GM21528 (cell line): ENCODE data around the gene ID4.
"Not testable (repeated sequence)": the region's sequence is repeated elsewhere in the genome, so short reads cannot be mapped to it uniquely, and the experiment has no call there.

ENCODE experiments used
- ATAC-seq: cut with Tn5 transposase; IDR thresholded peaks from one replicate; pipeline ENCODE4 v1.9.1; 2021; ENCODE audit warnings: mild to moderate bottlenecking, moderate library complexity; ENCODE audit not compliant: unreplicated experiment, low FRiP score

ID4 gene

DNA sequence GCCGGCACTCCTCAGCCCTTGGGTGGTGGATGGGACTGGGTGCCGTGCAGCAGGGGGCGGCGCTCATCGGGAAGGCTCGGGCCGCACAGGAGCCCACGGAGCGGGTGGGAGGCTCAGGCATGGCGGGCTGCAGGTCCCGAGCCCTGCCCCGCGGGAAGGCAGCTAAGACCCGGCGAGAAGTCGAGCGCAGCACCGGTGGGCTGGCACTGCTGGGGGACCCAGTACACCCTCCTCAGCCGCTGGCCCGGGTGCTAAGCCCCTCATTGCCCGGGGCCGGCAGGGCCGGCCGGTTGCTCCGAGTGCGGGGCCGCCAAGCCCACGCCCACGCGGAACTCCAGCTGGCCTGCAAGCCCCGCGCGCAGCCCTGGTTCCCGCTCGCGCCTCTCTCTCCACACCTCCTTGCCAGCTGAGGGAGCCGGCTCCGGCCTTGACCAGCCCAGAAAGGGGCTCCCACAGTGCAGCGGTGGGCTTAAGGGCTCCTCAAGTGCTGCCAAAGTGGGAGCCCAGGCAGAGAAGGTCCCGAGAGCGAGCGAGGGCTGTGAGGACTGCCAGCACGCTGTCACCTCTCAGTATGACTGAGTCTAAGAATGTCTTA is 17.3 kb downstream of the ID4 start:
- not testable (repeated sequence) for ATAC-seq

DNA sequence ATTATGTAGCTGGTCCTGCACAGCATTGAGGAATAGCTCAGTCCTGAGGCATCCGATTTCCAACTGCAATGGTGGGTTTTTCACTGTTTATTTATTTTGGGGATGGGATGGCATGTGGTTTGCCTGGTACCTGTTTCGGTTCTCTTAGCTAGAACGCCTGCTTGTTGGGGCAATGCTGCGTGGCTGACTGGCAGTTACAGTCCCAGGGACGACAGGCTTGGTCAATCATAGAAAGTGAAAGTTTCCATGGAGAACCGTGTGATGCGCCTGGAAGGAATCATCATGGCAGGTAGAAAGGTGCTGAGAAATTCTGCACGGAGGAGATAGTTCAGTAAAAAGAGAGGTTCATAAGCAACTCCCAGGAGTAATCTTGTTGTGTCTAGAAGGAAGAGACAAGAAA is 18.4 kb downstream of the ID4 start:
- ATAC-seq: no peak

DNA sequence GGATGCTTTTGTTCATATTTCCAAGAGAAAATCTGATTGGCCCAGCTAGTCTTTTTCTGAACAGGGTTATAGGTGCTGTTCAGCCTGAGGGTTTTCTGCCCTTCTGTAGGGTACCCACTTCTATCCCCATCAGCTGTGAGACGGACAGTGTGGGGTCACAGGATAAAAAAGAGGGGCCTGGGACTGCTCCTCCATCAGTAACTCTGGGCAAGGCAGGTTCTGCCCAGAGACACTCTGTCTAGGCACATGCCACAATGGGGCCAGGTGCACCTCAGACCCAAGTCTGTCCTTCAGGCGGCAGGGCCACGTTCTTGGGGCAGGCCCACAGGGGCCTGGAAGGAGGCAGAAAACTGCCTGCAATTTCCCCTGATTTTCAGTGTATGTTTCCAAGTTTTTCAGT is 20.0 kb downstream of the ID4 start:
- no peak for ATAC-seq

DNA sequence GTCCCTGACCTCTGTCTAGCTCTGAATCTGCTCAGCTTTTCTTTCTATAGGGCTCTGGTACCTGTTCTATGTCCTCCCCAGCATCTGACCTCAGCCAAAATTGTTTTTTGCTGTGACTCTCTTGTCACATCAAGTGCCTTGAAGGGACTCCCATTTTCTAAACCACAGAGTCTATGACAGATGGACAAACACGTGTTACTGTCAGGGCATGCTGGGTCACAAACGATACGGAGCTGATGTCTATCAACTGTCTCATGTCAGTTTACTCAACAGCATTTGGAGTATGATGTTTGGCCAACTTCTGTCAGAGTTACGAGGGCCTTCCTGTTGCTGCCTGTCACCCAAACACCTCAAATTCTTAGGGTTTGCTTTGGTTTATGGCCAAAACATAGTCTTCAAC is 20.5 kb downstream of the ID4 start:
- ATAC-seq: no peak

DNA sequence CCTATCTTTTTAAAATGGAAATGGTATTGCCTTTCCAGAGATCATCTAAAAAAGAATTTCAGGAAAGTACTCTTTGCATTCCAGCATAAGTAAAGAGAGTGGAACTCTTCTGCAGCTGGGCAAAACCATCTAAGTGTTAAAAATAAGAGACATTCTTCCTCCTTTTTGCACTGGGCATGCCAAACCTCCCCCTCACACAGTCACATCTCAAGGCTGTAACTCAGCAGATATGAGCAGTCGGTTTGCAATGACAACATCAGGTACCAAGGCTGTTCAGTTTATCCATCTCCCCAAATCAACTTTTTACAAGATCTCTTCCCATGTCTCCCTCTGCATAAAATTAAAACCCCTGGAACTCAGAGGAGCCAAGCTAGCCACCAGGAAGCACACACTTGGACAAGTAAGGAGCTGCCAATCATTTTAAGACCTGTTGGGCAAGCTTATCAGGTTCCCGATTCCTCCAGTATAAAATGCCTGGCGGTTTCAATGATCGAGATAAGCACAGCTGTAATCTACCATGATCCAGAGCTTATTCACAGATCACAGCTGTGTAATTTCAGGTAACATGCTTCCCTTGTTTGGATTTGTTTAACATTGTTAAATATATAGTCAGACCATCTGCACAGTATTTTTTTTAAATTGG is 23.2 kb downstream of the ID4 start:
- no peak for ATAC-seq

DNA sequence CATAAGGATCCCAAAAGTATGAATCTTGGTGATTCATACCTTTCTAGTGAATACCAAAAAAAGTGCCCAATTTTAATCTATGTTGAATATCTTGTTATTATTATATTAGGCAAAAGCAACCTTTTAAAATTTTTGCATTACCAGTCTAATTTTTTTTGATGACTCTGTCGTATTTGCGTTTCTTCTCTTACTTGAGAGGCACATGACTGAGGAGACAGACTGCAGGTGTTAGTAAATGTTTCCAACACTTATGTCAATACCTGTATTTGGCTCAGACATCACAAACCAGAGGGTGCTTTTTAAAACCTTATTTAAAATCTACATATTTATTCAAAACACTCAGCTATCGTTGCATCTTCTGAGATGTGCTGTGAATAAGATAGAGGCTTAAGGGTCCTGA is 27.1 kb downstream of the ID4 start:
- ATAC-seq: no peak

DNA sequence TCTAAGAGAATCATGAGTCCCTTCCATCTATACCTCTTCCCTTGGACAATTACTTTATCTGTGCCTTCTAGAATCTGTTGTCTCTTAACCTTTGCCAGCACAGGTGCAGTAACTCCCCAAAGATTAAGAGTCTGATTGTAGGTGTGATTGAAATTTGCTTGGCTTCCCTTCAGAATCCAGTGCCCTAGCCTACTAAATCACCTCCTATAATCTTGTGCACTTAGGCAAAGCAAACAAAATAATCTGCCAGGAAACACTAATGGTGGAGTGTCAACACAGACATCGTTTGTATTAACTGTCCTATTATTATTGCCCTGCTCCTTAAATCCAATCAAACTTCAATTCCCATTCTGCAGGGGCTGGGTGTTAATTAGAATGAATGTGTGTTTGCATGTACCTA is 28.0 kb downstream of the ID4 start:
- ATAC-seq: no peak

DNA sequence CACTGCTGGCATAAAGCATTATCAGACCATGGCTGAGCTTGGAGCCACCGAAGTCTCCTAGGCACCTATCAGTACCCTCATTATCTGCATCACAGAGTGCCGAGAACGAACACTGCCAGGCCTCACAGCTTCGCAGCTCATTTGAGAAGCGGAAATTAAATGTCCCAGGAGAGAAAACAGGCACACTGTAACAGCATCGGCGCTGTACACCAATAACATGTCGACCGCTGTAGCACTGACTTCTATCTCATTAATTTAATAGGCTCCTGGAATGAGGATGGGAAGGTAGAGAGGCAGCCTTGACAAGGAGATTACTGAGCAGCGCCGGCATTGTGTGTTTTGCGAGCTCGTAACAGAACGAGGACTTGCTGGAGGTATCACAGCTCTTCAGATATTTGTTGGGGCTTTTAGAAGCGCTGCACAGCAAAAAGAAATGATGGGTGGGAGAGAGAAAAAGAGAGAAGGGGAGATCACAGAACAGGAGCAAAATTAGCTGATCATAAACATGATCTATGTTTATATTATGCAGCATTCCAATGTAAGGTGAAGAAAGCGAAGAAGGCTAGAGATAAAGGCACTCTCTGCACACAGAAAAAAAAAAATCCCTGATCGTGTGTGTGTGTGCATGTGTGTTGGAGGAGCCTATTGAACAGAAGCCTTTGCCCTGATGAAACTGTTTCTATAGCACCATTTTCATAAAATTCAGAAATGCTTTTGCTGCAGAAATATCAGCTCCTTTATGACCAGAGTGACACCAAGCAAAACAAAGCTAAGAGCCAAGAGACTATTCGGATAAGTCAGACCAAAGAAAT is 29.2 kb downstream of the ID4 start:
- no peak for ATAC-seq

DNA sequence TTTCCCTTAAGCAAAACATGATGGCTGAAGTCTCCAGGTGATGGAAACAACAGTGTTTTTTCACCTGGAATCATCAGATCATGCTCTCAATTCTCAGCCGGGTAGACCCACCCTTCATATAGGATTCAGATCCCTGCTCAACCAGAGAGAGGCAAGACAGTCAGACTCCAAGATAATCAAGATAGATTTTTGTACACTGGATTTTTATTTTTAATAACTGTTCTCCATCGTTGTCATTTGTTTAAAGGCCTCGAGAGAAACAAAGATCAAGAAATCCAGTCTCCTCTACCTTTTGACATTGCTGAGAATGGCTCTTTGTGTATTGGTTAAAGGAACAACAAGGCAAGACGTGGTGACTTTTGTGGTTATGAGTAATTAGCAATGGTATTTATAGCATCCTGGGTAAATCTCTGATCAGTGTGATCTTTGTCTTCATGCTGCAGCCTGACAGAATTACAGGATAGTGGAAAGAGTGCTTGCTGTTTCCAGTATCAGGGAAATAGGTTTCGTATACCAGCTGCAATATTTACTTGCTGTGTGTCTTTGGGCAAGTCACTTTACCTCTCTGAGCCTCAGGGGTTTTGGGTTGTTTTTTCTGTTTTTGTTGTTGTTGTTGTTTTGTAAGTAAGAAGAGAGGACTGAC is 29.9 kb downstream of the ID4 start:
- ATAC-seq: no peak

DNA sequence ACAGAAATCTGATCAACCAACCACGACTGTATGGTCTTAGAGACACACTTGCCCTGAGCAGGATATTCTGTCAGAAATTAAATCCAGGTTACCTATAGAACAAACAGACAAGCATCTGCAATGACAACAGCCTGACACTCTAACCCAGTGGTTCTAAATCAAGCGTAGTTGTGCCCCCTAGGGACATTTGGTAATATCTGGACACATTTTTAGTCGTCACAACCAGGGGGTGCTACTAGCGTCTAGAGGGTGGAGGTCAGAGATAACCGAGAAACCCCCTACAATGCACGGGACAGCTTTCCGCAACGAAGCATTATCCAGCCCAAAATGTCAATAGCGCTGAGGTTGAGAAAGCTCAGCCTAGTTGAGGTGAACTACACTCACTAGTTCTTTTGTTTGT is 32.3 kb downstream of the ID4 start:
- ATAC-seq: no peak

DNA sequence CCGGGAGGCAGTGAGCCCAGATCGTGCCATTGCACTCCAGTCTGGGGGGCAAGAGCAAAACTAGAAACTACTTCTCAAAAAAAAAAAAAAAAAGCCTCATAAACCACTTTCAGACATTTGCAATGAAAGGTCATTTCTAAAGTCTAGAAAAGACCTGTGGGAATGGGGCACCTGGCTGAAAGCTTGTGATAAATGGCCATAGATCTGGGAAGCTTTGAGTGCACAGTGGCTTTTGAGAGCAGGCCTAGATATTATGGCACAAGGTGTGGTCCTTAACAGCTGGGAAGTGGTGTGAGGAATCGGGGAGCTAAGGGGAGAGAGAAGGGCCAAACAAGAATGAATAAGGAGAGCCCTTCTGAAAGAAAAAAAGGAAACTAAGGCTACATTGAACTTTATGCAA is 33.2 kb downstream of the ID4 start:
- ATAC-seq: no peak

DNA sequence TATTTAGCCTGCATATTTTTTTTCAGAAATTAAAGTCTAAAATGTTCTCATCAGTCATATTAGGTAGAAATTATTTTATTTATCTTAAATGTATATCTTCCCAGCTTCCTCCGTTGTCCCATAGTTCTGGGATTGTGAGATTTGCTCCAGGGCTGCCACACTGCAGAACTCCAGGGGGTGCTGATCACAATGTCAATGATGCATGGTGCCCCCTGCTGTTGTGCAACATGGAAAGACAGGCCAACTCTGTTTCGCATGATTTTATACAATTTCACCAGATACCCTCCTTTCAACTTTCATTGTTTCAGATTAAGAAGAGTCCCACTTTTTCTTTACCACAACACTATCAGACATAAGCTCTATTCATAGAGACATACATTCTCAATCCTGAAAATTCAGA is 35.9 kb downstream of the ID4 start:
- ATAC-seq: no peak

DNA sequence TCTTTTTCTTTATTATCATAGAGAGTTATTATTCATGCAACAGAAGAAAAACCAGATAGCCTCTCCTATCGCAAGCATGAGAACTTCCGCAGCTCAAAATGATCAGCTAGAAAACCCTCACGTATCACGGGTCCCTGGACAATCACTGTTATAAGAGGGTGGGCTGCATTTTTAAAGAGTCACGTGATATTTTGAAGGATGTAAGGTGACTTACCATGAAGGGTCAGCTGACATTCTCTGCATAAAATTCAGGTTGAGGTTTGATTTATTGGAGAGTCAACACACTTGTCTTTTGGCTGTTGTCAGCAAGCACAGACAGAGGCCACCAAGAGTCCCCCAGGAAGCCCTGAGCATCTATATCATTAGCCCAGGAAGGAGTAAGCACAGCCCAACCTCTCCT is 39.5 kb downstream of the ID4 start:
- no peak for ATAC-seq

DNA sequence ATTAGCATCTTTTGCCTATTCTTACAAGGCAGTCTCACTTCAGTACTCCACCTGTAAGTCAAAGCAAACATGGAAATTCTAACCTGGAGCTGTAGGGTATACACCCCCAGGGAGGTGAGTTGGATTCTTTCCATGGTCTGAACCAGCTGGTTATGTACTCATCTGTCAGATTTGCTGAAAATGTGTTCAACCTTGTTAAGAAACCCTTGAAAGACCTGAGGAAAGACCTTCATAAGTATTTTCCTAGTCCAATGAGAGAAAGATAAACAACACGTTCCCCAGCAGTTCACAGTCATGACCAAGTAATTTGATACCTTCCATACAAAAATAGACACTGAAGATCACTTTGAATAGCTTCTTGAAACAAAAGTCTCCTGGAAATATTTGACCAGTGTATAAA is 42.5 kb downstream of the ID4 start:
- no peak for ATAC-seq

DNA sequence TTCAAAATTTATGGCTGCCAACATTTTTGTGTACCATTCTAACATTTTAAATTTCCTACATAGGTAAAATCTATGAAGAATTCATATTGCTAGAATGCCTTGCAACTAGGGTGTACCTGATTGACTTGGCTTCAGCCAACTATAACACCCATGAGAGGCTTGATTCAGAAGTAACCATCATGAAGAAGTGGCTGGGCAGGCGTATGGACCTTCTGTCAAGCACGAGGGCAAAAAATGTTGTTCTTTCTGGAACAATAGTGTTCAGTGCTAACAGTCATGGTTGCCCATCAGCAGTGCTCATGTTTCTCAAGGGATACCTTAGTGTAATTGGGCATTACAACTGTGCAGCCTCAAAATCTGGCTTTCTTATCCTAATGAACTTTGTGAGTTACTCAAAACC is 42.9 kb downstream of the ID4 start:
- no peak for ATAC-seq

DNA sequence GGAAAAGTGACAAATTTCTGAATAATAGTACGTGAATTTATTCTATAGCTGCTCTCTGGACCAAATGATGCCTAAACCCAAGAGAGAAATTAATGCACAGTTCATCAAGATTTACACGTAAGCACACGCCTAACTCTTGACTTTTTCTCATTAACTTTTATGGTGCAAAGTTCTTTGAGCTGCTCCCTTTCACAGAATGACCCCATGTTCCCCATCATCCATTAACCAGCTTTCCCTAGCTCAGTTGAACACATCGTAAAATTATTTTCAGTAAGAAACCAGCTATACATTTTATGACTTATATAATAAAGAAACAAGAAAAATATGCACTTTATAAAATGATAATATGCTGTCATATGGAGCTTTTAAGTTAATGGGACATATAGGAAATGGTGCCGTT is 54.3 kb downstream of the ID4 start:
- no peak for ATAC-seq
